ENCODE results near the gene ZNF136. TPM values are rescaled to one million over a fixed set of nuclear protein-coding genes. Genes with fewer than 3 reads are reported as not detected.

Gene ZNF136
- total RNA-seq, 1 donor from 2014 or later, result 17.8 TPM

DNA sequence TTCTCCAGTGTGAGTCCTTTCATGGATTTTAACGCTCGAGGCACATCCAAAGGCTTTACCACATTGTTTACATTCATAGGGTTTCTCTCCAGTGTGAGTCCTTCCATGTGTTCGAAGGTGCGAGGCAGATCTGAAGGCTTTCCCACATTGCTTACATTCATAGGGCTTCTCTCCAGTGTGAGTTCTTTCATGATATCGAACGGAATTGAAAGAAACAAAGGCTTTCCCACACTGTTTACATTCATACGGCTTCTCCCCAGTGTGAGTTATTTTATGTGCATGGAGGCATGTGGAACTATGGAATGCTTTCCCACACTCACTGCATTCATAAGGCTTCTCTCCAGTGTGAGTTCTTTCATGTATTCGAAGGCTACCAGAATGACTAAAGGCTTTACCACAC is 17.5 kb upstream of the ZNF136 start:
- Histone ChIP-seq H3K9me3 (ENCODE audit: low read depth) (peaks cover 14% of the 10 kb centered on the region), H3K27ac (no peak overlapping the region), H3F3A (ENCODE audit: low read depth) (peaks cover 24% of the 10 kb centered on the region), H3K9ac (no peak overlapping the region), H3K27me3 (no peaks in the 10 kb centered on the region), H3K4me1 (no peaks in the 10 kb centered on the region), H4K20me1 (ENCODE audit: low read depth) (no peaks in the 10 kb centered on the region), H3K36me3 (peaks cover 52% of the 10 kb centered on the region), H3K79me2 (ENCODE audit: low read depth) (peaks cover 35% of the 10 kb centered on the region), H3K4me3 (no peak overlapping the region), H2AFZ (replicated peaks) (no peak overlapping the region), H3K4me2 (no peak overlapping the region)
- Mint-ChIP-seq H3K4me3 (no peak overlapping the region), H3K36me3 (peaks cover 72% of the 10 kb centered on the region), H3K9me3 (peaks cover 75% of the 10 kb centered on the region), H3K27me3 (ENCODE audit: insufficient read depth, low read depth) (peaks cover 6% of the 10 kb centered on the region), H3K27ac (no peak overlapping the region), H3K4me1 (peaks cover 10% of the 10 kb centered on the region)
- DNase-seq (ENCODE audit: low spot score), result no peak
- TF ChIP-seq EZH2phosphoT487 (IDR thresholded peaks at IDR 0.05), result no peak
- TF ChIP-seq, protein P1, sequence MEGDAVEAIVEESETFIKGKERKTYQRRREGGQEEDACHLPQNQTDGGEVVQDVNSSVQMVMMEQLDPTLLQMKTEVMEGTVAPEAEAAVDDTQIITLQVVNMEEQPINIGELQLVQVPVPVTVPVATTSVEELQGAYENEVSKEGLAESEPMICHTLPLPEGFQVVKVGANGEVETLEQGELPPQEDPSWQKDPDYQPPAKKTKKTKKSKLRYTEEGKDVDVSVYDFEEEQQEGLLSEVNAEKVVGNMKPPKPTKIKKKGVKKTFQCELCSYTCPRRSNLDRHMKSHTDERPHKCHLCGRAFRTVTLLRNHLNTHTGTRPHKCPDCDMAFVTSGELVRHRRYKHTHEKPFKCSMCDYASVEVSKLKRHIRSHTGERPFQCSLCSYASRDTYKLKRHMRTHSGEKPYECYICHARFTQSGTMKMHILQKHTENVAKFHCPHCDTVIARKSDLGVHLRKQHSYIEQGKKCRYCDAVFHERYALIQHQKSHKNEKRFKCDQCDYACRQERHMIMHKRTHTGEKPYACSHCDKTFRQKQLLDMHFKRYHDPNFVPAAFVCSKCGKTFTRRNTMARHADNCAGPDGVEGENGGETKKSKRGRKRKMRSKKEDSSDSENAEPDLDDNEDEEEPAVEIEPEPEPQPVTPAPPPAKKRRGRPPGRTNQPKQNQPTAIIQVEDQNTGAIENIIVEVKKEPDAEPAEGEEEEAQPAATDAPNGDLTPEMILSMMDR (IDR thresholded peaks at IDR 0.05), result no peak

GRCh38 chr19:12155324-12155860 is 7.5 kb upstream of the ZNF136 start:
- Mint-ChIP-seq H3K4me1 (peaks cover 10% of the 10 kb centered on the region), H3K27me3 (ENCODE audit: insufficient read depth, low read depth) (peaks cover 14% of the 10 kb centered on the region), H3K36me3 (peaks cover 40% of the 10 kb centered on the region), H3K27ac (peak overlapping the region; percentile 80), H3K4me3 (peak overlapping the region; percentile 94), H3K9me3 (peaks cover 57% of the 10 kb centered on the region)
- peak overlapping the region; percentile 99 for H3K9ac ChIP-seq
- H3K79me2 ChIP-seq (ENCODE audit: low read depth), result peaks cover 61% of the 10 kb centered on the region
- H3K4me2 ChIP-seq, result peak overlapping the region; percentile 86
- H3K27me3 ChIP-seq, result no peaks in the 10 kb centered on the region
- no peak overlapping the region for H3K27ac ChIP-seq
- TF ChIP-seq EZH2 (IDR thresholded peaks at IDR 0.05) (no peak), EZH2phosphoT487 (IDR thresholded peaks at IDR 0.05) (no peak)
- TF ChIP-seq, protein P1 (IDR thresholded peaks at IDR 0.05), result no peak
- H4K20me1 ChIP-seq (ENCODE audit: low read depth), result no peaks in the 10 kb centered on the region
- peaks cover 11% of the 10 kb centered on the region for H3K4me1 ChIP-seq
- no peaks in the 10 kb centered on the region for H3K9me3 ChIP-seq (ENCODE audit: low read depth)
- peak overlapping the region; percentile 80 for H3K4me3 ChIP-seq
- DNase-seq (ENCODE audit: low spot score), result no peak
- H3K36me3 ChIP-seq, result peaks cover 21% of the 10 kb centered on the region
- H3F3A ChIP-seq (ENCODE audit: low read depth), result peaks cover 5% of the 10 kb centered on the region
- H2AFZ ChIP-seq (replicated peaks), result no peak overlapping the region

GRCh38 chr19:12156223-12157058 is 6.5 kb upstream of the ZNF136 start, which contains the start of gene ZNF625:
Gene ZNF625, minus strand, starts transcription at chr19:12156734. Its CDS starts 176 bp downstream, at chr19:12156558.
- TF ChIP-seq EZH2phosphoT487 (IDR thresholded peaks at IDR 0.05) (no peak), EZH2 (IDR thresholded peaks at IDR 0.05) (no peak)
- TF ChIP-seq, protein P1 (IDR thresholded peaks at IDR 0.05), result no peak
- Mint-ChIP-seq H3K36me3 (peaks cover 31% of the 10 kb centered on the region), H3K27me3 (ENCODE audit: insufficient read depth, low read depth) (peaks cover 12% of the 10 kb centered on the region), H3K4me1 (peaks cover 10% of the 10 kb centered on the region), H3K9me3 (peaks cover 49% of the 10 kb centered on the region), H3K27ac (peak within 1 kb of the TSS; percentile 91), H3K4me3 (peak within 1 kb of the TSS; percentile 94)
- Histone ChIP-seq H3K27me3 (no peaks in the 10 kb centered on the region), H3K9ac (peak within 1 kb of the TSS; percentile 99), H3K4me2 (peak within 1 kb of the TSS; percentile 86), H3K4me1 (peaks cover 11% of the 10 kb centered on the region), H3K4me3 (peak within 1 kb of the TSS; percentile 80), H3K36me3 (peaks cover 16% of the 10 kb centered on the region), H3K27ac (peak within 1 kb of the TSS; percentile 99), H3K79me2 (ENCODE audit: low read depth) (peaks cover 51% of the 10 kb centered on the region), H4K20me1 (ENCODE audit: low read depth) (no peaks in the 10 kb centered on the region), H3K9me3 (ENCODE audit: low read depth) (no peaks in the 10 kb centered on the region), H2AFZ (replicated peaks) (peak within 1 kb of the TSS; percentile 93), H3F3A (ENCODE audit: low read depth) (peaks cover 5% of the 10 kb centered on the region)
- DNase-seq (ENCODE audit: low spot score), result peak; percentile 97
